Stimulated activated CD4-positive, alpha-beta T cell treated with anti-CD3 and anti-CD28 coated beads, Interleukin-15, amount 100 ng/mL, for 1 hour (primary cell): ENCODE data around the gene COQ7.

Source experiments
- DNase-seq, 2 donors: peaks; one replicate each; pipeline ENCODE4 v3.0.0-alpha.2; 2020; ENCODE audit warnings: low read depth in 1 of 2, low spot score in 1 of 2

Gene COQ7

DNA sequence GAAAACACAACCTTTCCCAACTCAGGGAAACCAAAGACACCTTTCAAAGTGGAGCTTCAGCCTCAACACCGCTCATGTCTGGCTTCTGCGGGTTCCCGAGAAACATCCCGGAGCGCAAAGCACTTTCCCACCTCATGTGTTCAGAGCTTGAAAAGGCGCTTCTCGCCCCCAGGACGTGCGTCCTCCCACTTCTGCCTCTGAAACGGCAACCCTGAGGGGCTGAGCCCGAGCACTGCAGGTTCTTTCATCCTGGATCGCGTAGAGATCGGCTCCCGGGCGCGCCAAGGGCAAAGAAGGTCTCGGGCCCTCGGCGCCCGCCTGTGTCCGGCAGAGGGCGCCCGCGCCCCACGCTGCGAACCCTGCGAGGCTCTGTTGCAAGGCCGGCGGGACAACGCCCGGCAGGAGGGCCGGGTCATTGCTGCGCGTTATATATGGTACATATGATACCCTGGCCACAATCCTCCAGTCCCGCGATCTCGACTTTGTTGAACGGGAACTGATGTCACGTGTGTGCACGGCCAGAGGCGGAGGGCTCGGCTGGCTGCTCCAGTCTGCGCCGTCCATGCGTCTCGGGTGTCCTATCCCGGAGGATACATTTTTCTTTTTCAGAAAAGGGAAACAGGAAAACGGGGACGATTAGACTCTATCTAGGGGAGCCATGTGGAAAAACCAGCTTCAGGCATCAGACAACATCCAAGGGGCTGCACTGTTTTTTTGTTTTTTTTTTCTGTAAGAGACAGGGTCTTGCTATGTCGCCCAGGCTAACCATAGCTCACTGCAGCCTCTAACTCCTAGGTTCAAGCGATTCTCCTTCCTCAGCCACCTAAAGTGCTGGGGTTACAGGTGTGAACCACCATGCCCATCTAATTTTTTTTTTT is 19.1 kb downstream of the COQ7 start:
- peak; percentile 63 to 75 for DNase-seq

DNA sequence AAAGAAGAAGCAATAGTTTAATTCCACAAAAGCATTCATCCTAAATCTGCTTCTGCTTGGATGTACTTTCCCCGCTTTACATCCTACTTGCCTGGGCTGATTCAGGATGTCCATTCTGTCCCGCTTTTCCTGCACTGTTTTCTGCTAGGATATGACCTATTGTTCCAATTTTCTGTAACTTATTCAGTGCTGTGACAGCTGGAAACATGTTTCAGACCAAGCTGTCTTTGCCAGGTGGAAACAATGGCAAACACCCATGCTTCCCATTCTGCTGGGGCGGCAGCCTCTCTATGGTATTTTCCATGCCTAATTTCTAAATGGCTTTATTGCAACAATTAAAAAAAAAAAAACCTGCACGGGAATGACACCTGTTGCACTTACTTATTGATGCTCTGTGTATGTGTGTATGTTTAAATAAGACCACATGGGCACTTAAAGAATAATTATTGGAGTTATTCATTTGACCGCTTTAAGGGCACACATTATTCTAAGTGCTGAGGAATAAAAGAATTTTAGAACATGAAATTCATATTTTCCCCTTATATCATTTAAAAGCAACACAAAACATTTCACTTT is 21.0 kb downstream of the COQ7 start:
- no peak for DNase-seq

DNA sequence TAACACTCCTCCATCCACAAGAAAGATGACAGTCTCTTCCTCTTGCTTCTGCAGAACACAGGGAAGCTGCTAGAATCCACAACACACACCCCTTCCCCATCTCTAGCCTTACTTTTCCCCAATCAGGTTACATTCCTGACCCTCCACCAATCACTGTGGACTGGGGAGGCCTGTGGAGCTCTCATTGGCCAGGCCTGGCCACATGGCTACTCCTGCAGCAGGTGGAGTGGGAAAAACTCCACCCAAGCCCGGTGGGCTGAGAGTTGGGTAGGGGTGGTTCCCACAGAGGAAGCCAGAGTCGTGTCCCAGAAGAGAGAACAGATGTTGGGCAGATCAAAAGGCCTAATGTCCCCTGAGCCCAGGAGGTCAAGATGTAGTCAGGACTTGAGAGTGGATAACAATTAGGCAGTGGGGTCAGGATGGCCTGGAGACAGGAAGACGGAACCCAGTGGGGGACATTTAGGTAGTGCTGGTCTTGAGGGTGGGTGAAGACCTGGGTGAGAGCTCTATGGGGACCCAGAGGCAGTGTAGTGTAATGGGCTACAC is 22.1 kb downstream of the COQ7 start:
- DNase-seq: no peak

DNA sequence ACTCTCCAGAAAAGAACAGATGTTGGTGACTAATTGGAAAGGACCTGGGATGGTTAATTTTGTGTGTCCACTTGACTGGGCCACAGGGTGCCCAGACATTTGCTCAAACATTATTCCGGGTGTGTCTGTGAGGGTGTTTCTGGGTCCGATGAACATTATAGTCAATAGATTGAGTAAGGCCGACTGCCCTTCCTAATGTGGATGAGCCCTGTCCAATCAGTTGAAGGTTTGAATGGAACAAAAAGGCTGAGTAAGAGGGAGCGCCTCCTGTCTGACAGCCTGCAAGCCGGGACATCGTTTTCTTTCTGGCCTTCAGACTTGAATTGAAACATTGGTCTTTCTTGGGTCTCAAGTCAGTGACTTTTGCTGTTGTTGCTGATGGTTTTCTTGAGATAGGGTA is 23.5 kb downstream of the COQ7 start:
- no peak for DNase-seq

DNA sequence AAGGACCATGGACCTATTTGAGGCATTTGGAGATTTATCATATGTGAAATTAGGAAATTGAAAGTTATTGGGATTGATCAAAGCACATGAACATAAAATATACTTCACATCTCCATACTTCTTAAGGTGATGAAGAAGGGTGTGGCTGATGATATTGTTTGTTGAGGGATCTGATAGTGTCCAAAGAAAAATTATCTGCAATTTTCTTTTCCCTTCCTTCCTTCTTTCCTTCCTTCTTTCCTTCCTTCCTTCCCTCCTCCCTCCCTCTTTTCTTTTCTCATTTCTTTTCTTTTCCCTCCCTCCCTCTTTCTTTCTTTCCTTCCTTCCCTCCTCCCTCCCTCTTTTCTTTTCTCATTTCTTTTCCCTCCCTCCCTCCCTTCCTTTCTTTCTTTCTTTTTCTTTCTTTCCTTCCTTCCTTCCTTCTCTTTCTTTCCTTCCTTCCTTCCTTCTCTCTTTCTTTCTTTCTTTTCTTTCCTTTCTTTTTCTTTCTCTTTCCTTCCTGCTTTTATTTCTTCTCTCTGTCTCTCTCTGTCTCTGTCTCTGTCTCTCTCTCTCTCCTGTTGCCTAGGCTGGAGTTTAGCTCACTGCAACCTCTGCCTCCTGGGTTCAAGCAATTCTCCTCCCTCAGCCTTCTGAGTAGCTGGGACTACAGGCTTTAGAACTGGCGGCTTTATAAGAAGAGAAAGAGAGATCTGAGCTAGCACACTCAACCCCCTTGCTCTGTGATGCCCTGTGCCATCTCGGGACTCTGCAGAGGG is 25.4 kb downstream of the COQ7 start:
- no peak for DNase-seq

DNA sequence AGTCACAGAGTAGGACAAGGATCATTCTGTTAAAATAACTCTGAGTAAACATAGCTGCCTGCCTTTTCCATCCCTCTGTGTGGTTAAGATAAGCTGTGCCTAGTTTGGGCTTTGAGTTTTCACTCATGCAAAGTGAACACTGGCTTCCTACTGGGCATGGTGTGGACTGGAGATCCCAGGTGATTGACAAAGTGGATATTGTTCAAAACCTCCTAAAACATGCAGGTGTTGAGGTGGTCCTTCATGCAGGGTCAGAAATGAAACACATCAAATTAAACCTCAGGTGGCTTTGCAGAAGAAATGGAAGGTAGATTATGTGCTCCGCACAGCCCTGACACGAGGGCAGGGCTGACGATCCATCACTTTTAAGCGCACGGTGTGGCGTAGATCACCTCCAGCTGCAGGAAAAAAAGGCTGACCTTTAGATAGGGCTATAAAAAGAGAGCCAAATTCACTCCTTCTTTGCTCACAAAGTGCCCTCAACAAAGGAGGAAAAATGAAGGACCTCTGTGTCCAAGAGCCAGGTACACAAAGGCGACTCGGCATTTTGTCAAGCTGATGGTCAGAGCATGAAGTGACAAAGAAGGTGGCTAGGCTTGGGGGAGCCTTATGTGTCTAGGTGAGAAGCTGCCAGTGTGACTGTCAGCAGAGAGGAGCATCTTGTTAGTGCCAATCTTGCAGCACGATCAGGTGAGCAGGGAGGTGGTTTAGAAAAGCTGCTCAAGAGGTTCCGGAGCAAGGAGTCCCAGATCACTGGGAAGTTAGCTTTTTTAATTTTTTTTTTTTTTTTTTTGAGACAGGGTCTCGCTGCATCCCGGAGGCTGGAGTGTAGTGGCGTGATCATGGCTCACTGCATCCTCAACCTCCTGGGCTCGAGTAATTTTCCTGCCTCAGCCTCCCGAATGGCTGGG is 26.5 kb downstream of the COQ7 start:
- DNase-seq: no peak

DNA sequence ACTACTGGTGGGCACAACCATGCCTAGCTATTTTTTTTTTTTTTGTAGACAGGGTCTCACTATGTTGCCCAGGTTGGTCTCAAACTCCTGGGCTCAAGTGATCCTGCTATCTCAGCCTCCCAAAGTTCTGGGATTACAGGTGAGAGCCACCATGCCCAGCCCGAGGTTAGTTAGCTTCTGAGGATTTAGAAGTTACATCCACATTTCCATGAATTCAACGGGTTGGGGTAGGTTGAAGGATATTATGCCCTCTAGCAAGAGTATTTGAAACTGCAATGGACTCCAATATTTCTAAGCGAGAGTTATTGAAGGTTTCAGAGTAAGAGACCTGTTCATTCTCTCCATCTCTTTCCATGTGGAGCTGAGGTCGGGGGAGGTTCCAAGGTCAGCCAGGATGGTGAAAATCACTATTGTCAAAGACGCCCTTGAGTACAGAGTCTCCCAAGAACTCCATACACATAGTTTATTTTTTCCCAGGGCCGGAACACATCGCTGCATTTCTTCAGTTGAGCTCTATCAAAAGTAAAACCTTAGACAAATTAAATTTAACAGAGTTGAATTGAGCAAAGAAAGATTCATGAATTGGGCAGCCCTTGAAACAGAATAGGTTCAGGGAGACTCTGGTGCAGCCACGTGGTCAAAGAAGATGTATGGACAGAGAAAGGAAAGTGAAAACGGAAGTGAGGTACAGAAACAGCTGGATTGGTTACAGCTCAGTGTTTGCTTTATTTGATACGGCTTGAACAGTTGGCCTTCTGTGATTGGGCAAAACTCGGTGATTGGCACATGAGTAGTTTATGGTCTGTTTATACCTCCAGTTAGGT is 27.3 kb downstream of the COQ7 start:
- no peak for DNase-seq

DNA sequence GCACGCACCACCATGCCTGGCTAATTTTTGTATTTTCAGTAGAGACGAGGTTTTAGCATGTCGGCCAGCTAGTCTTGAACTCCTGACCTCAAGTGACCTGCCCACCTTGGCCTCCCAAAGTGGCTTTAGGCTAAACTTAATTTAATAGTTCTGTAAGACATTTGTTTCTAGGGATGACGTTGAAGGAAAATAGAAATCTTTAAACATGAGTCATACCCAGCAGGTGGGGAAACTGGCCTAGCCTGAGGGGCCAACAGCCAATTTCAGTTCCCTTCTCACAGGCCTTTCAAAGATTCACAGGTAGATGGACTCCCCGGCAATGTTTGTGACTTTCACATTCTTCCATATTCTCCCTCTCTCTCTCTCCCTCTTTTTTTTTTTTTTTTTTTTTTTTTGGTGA is 28.2 kb downstream of the COQ7 start:
- DNase-seq: no peak

DNA sequence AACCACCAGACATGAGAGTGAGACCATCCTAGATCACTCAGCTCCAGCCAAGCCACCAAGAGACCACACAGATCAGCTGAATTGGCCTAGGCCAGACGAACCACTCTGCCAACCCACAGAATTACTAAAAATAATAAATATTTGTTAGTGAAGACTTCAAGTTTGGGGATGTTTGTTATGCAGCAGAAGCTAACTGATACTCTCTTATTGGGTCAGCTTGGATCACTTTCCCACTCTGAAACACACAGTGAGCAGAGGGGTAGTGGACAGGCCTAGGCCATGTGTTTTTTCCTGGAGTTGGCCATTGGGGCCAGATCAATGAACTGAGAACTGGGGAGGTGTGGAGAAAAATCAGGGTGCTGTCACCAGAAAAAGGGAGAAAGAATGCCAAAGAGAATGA is 30.8 kb downstream of the COQ7 start:
- no peak for DNase-seq

DNA sequence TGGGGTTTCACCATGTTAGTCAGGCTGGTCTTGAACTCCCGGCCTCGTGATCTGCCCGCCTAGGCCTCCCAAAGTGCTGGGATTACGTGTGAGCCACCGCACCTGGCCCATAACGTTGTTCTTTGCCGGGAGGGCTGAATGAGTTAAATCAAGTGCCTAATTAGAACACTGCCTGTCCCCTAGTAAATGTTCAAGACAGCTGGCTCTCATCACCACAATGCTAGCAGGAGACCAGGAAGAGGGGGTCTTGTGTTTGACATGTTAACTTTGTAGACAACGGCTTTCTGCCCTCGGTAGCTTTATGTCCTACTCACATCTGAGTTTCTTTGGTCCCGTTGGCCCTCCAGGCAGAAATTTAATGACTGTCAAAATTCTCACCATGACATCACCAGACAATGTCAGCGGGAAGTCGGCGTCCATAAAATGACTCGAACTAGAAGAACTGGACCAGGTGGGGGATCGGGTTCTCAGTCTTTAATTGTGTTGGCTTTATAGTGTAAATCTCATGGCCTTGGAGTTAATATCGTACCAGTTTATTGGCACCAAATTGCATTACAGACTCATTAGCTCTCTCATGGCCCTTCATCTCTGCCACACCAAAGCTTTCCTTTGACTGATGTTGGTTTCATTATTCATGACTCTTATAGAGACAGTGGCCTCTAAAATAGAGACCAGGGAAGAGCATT is 34.9 kb downstream of the COQ7 start:
- DNase-seq: no peak

DNA sequence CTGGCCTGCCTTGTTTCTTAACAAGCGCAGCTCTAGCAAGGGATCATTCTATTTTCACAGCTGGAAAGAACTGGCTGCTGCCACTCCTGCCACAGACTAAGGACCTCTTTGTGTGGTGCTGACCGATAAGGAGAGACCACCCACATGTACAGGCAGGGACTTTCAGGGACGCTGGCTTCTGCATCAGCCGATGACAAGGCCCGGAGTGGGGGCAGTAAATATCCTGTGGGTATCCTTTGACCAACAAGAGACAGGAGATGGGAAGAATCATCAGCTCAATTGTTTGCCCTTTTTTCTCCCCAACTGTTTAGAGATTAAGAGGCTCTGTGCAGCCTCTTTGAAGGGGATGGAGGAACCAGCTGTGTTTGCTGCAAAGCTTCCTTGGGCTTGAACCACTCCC is 37.2 kb downstream of the COQ7 start:
- DNase-seq: no peak

DNA sequence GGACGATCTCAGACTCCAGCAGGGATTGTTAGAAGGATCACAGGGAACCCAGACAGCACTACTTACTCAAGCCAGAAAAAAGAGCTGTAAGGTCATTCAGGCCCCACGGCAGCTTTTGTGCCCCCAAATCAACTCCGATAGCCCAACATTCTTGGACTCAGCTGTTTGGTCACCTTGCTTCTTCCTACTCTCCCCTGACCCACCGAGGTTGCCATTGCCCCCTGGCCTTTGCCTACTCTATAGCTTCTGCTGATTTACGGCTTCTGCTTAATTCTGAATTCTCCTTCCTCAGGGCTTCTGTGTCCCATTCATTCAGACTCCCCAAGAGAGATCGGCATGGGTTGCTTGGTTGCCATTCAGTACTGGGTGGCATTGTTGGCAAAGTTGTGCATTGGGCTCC is 37.7 kb downstream of the COQ7 start:
- DNase-seq: no peak

DNA sequence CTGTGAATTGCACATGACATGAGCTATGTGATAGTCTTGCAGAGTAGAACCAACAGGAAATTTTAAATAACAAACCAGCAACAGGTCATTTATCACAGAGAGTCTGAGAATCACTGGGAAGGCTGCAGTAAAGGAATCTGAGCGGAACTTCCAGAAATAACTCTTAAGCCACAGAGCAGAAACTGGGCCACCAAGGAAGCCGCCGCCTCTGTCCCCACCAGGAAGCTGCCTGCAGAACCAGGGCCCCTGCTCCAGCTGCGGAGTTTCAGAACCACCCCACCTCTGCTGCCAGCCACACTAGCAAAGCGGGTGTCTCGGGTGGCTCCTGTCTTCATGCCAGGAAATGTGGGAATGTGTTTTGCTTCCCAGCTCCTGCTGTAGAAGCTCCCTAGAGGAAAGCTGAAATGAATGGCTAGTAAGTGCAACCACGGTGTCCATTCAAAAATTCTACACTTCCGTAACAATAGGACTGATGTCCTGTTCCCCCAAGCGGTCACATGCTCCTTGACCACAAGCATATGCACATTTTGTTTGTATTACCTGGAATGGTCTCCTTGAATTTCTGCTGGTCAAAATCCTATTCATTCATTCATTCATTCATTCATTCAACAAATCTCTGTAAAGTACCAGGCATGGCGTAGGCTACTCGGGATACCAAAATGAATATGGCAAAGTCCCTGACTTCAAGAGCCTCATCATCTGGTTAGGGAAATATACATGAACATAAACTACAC is 38.6 kb downstream of the COQ7 start:
- no peak for DNase-seq

DNA sequence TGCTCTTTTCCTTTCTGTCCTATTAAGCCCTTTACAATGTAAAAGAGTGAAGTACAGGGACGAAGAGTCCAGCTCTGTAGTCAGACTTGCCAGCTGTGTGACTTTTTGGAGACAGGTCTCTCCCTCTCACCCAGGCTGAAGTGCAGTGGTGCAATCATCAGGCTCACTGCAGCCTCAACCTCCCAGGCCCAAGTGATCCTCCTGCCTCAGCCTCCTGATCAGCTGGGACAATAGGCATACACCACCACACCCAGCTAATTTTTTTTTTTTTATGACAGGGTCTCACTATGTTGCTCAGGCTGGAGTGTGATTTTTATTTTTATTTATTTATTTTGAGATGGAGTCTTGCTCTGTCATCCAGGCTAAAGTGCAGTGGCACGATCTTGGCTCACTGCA is 39.2 kb downstream of the COQ7 start:
- no peak for DNase-seq

DNA sequence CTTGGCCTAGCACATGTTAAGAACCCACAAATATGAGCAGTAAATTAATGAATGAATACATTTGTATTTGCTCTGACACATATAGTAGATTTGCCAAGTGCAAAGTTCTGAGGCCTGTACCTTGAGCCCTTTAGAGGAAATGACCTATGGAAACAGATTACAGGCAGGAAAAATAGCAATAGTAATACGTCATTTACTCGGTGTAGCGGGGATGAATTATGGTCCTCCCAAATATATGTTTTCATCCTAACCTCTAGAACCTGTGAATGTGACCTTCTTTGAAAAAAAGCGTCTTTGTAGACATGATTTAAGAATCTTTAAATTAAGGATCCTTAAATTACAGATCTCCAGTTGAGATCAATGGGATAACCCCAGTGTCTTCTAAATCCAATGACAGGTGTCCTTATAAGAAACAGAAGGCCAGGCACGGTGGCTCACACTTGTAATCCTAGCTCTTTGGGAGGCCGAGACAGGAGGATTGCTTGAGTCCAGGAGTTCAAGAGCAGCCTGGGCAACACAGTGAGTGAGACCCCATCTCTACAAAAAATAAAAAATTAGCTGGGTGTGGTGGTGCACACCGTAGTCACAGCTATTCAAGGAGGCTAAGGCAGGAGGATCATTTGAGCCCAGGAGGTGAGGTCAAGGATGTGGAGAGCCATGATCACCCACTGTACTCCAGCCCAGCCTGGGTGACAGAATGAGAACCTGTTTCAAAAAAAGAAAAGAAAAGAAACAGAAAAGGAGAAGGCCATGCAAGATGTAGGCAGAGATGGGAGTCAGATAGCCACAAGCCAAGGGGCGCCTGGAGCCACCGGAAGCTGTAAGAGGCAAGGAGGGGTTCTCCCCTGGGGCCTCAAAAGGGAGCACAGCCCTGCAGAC is 41.2 kb downstream of the COQ7 start:
- no peak for DNase-seq

DNA sequence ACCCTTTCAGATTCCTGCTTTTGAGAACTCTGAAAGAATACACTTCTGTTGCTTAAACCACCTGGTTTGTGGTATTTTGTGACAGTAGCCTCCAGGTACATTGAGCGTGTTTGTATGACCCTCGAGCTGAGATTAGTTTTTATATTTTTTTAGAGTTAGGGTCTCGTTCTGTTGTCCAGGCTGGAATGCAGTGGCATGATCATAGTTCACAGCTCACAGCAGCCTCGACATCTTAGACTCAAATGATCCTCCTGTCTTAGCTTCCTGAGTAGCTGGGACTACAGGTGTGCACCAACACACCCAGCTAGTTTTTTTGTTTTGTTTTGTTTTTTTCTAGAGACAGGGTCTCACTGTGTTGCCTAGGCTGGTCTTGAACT is 41.9 kb downstream of the COQ7 start:
- no peak for DNase-seq

DNA sequence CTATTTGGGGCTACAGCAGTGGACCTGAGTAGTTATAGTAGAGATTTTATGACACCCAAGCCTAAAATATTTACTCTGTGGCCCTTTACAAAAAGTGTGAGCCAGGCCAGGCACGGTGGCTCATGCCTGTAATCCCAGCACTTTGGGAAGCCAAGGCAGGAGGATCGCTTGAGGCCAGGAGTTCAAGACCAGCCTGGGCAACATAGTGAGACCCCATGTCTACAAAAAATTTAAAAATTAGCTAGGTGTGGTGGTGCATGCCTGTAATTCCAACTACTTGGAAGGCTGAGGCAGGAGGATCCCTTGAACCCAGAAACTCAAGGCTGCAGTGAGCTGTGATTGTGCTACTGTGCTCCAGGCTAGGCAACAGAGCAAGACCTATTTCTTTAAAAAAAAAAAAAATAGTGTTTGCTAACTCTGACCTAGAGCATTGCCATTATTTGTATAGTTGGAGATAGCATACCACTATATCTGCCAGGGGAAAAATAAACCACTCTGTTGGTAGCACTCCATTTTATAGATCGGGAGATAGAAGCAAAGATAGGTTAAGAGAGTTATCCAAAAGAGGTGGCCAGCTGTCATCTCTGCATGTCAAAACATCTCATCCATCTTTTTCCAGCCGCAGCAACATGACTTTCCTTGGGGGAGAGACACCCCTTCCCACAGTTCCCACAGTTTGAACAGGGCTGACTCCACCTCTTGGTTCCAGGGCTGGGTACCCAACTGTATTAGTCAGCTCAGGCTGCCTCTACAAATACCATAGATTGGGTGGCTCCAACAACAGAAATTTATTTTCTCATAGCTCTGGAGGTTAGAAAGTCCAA is 43.3 kb downstream of the COQ7 start:
- DNase-seq: no peak
